Endothelial cell (in vitro differentiated cells): ENCODE measurements around the gene BABAM2. TPM values are rescaled to one million over a fixed set of nuclear protein-coding genes. Genes with fewer than 3 reads are reported as not detected.

Source experiments
- DNase-seq: peaks from one replicate; pipeline ENCODE4 v3.0.0; 2021; ENCODE audit warnings: low spot score
- H3K27ac Mint-ChIP-seq: one replicate; pipeline ENCODE4 v1.8.0; 2021; ENCODE audit warnings: mixed read lengths, inconsistent platforms; ENCODE audit not compliant: unreplicated experiment
- H3K27me3 Mint-ChIP-seq: one replicate; pipeline ENCODE4 v1.8.0; 2021; ENCODE audit warnings: mild to moderate bottlenecking, moderate library complexity, mixed read lengths, inconsistent platforms; ENCODE audit not compliant: unreplicated experiment
- H3K36me3 Mint-ChIP-seq: one replicate; pipeline ENCODE4 v1.8.0; 2021; ENCODE audit warnings: mild to moderate bottlenecking, low read depth, mixed read lengths, inconsistent platforms; ENCODE audit not compliant: unreplicated experiment
- H3K4me1 Mint-ChIP-seq: one replicate; pipeline ENCODE4 v1.8.0; 2021; ENCODE audit warnings: mild to moderate bottlenecking, mixed read lengths, inconsistent platforms; ENCODE audit not compliant: unreplicated experiment
- H3K4me3 Mint-ChIP-seq: one replicate; pipeline ENCODE4 v1.8.0; 2021; ENCODE audit warnings: mild to moderate bottlenecking, mixed read lengths, inconsistent platforms; ENCODE audit not compliant: unreplicated experiment
- H3K9me3 Mint-ChIP-seq: one replicate; pipeline ENCODE4 v1.8.0; 2021; ENCODE audit warnings: mixed read lengths, inconsistent platforms; ENCODE audit not compliant: unreplicated experiment
- CTCF ChIP-seq: fragments of 200-600 bp; sonication (generic); IDR thresholded peaks from one replicate; pipeline ENCODE4 v1.5.0; 2021; ENCODE audit warnings: antibody characterized with exemption; ENCODE audit not compliant: unreplicated experiment
- total RNA-seq: library from RNA; stranded (reverse); fragmentation: NEBNext Ultra II Directional; extraction: Animal tissue kit (Norgen Biotek cat#: 25700); gene quantifications from one replicate; pipeline ENCODE4 v1.2.1, GENCODE V29; 2021; ENCODE audit not compliant: unreplicated experiment

The BABAM2 gene
- total RNA-seq, 1 donor from 2014 or later = 40.2 TPM

- no peak for DNase-seq
- no peaks in the 10 kb centered on the region for H3K9me3 Mint-ChIP-seq
- no peak overlapping the region for H3K4me3 Mint-ChIP-seq
- no peak overlapping the region for H3K27ac Mint-ChIP-seq
- H3K27me3 Mint-ChIP-seq = peaks cover 3% of the 10 kb centered on the region
- no peak for TF ChIP-seq CTCF
- H3K4me1 Mint-ChIP-seq = peaks cover 34% of the 10 kb centered on the region
- no peaks in the 10 kb centered on the region for H3K36me3 Mint-ChIP-seq
These were observed 62.5 kb downstream of the BABAM2 start for GRCh38 chr2:27953077-27953476.

GRCh38 chr2:27954221-27954673, 63.7 kb downstream of the BABAM2 start:
- Mint-ChIP-seq H3K4me3 (no peak overlapping the region), H3K36me3 (no peaks in the 10 kb centered on the region), H3K27ac (no peak overlapping the region), H3K4me1 (peaks cover 35% of the 10 kb centered on the region), H3K27me3 (peaks cover 3% of the 10 kb centered on the region), H3K9me3 (no peaks in the 10 kb centered on the region)
- no peak for TF ChIP-seq CTCF
- no peak for DNase-seq

- Mint-ChIP-seq H3K27ac (peak overlapping the region; percentile 73), H3K9me3 (no peaks in the 10 kb centered on the region), H3K27me3 (peaks cover 3% of the 10 kb centered on the region), H3K4me1 (peaks cover 40% of the 10 kb centered on the region), H3K4me3 (no peak overlapping the region), H3K36me3 (no peaks in the 10 kb centered on the region)
- no peak for TF ChIP-seq CTCF
- DNase-seq = peak; percentile 6
These were observed 64.3 kb downstream of the BABAM2 start for GRCh38 chr2:27954771-27955383.

GRCh38 chr2:27955384-27956161, 65.0 kb downstream of the BABAM2 start:
- Mint-ChIP-seq H3K4me1 (peaks cover 46% of the 10 kb centered on the region), H3K4me3 (no peak overlapping the region), H3K36me3 (no peaks in the 10 kb centered on the region), H3K27ac (peak overlapping the region; percentile 73), H3K27me3 (peaks cover 3% of the 10 kb centered on the region), H3K9me3 (no peaks in the 10 kb centered on the region)
- TF ChIP-seq CTCF = no peak
- no peak for DNase-seq

GRCh38 chr2:27956888-27957287, 66.4 kb downstream of the BABAM2 start:
- DNase-seq = no peak
- H3K36me3 Mint-ChIP-seq = no peaks in the 10 kb centered on the region
- no peaks in the 10 kb centered on the region for H3K9me3 Mint-ChIP-seq
- H3K4me1 Mint-ChIP-seq = peaks cover 47% of the 10 kb centered on the region
- H3K27ac Mint-ChIP-seq = no peak overlapping the region
- no peak overlapping the region for H3K4me3 Mint-ChIP-seq
- no peak for TF ChIP-seq CTCF
- peaks cover 3% of the 10 kb centered on the region for H3K27me3 Mint-ChIP-seq
